Astrocyte of the spinal cord (primary cell): ENCODE data around the gene TCAP.

Experiments
- DNase-seq: peaks from one replicate; pipeline ENCODE4 v3.0.0; 2011; ENCODE audit warnings: low read depth, low spot score
- H3K4me3 ChIP-seq: 2 replicates; pipeline ENCODE4 v1.5.1; 2011; ENCODE audit warnings: low read depth, mild to moderate bottlenecking, low read length, moderate library complexity
- CTCF ChIP-seq: IDR thresholded peaks from 2 replicates; pipeline ENCODE4 v1.5.1; 2012; ENCODE audit warnings: low read depth, mild to moderate bottlenecking, low read length, inconsistent platforms
- in situ Hi-C: cut with HindIII; loops from 2 replicates; pipeline ENCODE4 v1.10.0; 2017; ENCODE audit warnings: low sequenced_read_pairs

Gene TCAP

GRCh38 chr17:39625198-39625785 lies 39.9 kb upstream of the TCAP start:
- no peak for DNase-seq
- H3K4me3 ChIP-seq, result no peak overlapping the region
- in situ Hi-C loops, result no loop called here
- TF ChIP-seq CTCF, result no peak

DNA sequence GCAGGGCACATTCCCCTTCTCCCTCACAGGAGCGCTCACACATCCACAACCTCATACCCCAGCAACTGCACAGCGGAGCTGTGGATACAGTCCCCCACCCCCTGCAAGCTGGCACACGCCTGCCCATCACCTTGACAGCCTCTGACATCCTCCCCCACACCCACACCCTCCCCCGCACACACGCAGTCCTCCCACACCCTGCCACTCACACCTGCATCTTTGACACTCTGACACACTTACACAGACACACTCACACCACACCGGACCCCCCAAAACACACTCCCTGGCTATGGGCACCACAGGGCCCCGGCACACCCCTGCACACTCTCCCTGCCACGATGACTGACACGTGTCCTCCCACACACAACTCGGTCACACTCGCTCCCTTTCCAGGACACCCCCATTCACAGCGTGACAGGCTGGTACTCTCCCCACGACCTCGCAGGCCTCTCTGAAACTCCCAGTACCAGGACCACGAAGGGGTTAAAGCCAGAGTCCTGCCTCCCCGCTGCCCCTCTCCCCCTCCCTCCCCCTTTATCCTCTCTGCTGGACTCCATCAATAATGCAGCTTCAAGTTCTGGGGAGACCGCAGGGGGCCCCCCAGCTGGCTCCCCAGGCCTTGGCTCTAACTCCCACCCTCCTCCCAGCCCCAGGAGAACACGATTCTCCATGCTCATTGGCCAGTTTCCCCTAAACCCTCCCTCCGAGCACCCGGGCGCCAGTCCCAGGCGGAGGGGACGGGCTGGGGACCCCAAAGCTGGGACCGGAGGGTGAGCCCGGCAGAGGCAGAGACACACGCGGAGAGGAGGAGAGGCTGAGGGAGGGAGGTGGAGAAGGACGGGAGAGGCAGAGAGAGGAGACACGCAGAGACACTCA lies 38.7 kb upstream of the TCAP start, which contains the start of gene PPP1R1B:
PPP1R1B (plus strand) TSS at position 782 of the 876 bp plus-strand sequence. CDS start 441 bp downstream, outside the sequence.
- in situ Hi-C loops, result no loop called here
- peak within 1 kb of the TSS; percentile 37 for H3K4me3 ChIP-seq
- TF ChIP-seq CTCF, result no peak
- DNase-seq, result peak; percentile 24

GRCh38 chr17:39627047-39627711 lies 38.0 kb upstream of the TCAP start:
- no peak for TF ChIP-seq CTCF
- in situ Hi-C loops, result no loop called here
- no peak for DNase-seq
- H3K4me3 ChIP-seq, result peak overlapping the region; percentile 37

DNA sequence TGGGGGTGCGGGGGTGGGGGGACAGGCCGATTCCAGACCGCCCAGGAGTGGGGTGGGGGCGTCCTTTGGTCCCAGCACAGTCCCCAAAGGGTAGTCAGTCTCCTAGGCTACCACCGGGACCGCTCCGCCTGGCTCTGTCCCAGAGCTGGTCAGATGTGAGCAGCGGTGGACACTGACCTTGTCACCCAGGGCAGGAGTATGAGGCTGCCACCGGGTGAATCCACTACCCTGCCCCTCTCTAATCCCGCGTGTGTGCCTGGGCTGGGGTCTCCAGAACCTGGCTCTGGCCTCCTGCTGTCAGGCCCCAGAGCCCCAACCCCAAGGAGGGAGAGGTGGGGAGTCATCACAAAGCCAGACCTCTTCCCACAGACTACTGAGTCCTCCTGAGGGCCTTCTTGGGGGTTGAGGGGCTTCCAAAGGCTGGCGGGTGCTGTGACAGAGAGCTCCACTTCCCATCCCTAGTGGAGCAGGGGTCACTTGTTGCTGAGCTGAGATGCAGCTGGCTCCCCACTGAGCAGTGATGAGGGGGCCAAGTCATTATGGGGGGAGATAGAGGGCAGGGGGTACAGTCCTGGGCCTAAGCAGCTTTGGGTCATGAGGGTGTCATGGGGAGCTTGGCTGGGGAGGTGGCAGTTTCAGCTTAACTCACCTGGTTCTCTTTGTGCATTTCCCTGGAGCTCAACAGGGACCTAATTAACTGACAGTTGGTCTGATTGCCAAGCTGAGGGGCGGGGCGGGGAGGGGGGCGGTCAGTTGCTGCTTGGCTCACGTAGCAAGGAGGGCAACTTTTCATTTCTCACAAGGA lies 37.2 kb upstream of the TCAP start:
- H3K4me3 ChIP-seq, result no peak overlapping the region
- no peak for DNase-seq
- TF ChIP-seq CTCF, result no peak
- in situ Hi-C loops, result no loop called here

DNA sequence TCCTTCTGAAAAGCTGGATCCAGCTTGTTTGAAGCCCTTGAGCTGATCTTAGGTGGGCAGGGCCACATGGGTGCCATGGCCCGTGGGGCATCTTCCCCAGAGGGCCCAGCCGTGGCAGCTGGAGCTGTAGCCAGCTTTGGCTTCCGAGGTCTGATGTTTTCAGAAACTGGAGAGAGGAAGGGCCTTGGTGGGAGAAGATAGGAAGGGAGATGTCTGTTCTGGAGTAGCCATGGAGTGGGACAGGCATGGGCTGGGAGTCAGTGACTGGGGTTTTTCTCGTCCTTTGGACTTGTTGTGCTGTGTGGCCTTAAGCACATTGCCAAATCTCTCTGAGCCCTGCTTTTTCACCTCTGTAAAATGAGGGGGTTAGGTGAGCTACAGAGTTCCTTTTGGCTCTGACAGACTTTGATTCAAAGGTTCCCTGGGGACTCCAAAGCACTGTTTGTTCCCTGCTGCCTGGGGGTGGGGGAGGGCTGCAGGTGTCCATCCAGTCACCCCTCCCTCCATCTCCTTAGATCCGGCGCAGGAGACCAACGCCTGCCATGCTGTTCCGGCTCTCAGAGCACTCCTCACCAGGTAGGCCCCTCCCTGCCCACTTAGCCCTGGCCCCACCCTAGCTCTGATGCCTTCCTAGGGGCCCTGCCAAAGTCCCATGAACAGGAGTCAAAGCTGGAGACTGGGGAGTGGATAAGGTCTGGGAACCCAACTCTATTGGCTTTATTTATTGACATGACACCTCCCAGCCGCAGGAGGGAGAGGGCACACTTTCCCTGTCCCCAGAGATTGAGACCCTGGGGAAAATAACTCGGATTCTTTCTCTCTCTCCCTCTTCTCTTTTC lies 36.3 kb upstream of the TCAP start:
- H3K4me3 ChIP-seq, result no peak overlapping the region
- in situ Hi-C loops, result no loop called here
- DNase-seq, result no peak
- TF ChIP-seq CTCF, result no peak
